GM19324 (cell line): Measurements from ENCODE around the gene SORCS2.

Experiments
- ATAC-seq: cut with Tn5 transposase; IDR thresholded peaks from one replicate; pipeline ENCODE4 v1.9.1; 2021; ENCODE audit warnings: mild to moderate bottlenecking, moderate library complexity; ENCODE audit not compliant: unreplicated experiment, low FRiP score

Gene SORCS2

DNA sequence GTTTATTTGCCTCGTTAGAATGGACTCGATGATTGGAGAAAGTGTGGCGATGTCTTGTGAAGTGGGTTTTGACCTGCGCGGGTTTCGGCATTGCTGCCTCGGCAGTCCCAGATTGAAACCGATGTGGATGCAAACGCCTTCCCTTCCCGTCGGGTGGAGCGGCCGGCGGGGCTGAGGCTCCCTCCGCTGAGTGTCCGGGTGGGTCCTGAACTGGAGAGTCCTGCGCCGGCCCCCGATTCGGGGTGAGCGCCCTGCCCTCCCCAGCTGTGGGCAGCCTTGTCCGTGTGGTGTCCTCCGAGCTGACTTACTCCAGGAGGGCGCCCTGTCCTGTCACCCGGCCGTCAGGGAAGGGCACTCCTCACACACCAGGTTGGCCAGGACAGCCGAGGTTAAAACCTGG is 317.7 kb downstream of the SORCS2 start:
- no peak for ATAC-seq

DNA sequence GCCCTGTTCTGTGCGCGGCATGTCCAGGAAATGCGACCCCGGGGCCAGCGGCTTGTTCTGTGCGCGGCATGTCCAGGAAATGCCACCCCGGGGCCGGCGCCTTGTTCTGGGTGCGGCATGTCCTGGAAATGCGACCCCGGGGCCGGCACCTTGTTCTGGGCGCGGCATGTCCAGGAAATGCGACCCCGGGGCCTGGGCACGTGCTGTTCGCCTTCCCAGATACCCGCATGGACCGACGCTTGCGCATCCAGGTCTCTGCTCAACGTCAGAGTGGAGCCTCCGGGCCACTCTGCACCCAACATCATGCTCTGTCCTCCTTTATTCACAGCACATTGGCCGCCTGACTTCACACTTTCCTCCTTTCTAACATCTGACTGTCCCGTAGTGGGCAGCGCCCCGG is 318.2 kb downstream of the SORCS2 start:
- ATAC-seq: no peak

DNA sequence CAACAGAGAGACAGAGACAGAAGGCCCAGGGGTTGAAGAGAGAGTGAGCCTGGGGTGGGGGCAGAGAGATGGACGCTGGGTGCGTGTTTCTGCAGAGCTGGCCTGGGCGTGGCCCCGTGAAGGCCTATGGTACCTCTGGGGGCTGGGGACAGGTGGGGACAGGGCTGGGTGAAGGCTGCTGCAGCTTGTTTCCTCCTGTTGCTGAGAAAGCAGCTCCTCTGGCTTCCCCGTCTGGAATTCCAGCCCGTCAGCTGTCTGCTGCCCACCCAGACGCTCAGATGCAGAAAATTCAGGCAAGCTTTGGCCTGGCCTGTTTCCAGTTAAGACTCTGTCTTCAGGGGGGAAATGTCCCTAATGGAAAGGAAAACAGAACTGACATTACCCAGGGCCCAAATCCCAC is 319.2 kb downstream of the SORCS2 start:
- no peak for ATAC-seq

DNA sequence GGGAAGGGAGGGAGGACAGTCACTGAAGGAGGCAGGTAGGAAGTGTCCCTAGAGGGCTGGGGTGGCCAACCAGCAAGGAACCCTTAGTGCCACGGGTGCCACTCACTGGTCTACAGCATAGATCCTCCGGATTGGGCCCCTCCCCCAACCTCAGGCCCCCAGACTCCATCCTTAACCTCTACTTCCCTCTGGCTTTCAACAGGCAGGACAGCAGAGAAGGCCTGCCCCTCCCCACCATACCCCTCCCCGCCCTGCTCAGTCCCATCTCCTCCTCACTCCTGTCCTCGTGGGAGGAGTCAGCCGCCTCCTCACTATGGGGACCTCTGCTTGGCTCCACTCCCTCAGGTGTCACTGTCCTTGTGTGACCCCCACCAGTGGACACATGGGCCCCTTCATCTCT is 320.1 kb downstream of the SORCS2 start:
- ATAC-seq: no peak

DNA sequence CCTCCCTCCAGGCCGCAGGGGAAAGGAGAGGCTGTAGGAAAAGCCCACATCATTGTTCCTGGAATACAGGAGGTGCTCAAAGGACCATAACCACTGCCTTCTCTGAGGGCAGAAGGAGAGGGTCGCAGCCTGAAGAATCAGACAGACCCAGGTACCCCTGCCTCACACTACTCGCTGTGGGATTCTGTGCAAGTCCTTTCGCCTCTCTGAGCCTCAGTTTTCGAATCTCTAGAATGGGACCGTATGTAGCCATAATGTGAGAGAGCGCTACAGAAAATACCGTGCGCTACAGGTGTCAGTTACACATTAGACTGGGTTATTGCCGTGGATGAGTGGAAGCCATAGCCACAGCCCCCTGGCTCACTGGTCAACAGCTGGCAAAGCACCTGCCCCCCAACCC is 320.6 kb downstream of the SORCS2 start:
- ATAC-seq: no peak

DNA sequence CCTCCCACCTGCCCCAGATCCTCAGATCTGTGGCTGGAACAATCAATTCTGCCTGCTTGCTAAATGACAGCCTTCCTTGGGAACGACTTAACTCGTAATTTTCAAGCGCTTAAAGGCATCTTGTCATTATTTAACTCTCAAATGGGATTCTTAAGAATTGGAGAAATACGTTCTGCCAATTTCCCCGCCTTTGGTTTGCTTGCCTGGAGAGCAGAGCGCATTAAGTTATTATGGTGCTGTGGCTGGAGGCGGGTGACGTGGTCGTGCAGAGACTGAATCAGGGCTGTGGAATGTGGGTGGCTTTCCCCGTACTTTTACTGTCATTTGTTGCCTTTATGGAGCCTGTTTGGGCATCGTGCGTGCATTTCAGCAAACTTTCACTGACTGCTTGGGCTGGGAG is 321.3 kb downstream of the SORCS2 start:
- ATAC-seq: no peak

DNA sequence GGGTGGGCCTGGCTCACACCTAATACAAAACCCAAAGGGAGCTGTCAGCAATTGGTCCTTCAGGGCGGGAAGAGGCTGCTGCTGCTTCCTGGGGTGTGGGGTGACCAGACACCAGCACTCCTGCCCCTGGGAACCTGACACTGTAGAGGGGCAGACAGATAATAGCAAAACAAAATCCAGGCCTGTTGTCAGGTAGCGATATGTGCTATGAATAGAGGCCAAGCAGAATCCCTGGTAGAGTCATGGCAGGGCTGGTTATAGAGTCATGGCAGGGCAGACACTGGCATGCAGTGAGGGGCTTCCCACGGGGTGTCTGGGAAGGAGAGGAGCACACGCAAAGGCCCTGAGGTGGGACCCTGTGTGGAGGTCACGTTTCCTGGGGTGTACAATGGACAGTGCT is 321.9 kb downstream of the SORCS2 start:
- ATAC-seq: no peak

DNA sequence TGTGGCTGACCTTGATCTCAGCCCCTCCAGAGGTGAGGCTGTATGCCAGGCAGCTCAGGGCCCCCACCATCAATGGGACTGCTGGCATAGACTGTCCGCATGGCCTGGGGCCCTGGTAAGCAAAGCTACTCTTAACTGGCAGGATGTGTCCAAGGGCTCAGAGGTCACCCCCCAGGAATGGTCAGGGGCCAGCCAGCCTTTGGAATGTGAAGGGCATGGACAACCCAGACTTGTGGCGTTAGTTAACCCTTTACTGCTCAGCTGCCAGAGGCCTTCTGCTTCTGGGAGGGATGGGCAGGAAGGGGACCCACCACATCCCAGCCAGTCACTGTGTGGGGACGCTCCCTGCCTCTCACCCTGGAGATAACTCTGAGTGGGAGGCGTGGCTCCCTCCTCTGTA is 322.5 kb downstream of the SORCS2 start:
- ATAC-seq: no peak

DNA sequence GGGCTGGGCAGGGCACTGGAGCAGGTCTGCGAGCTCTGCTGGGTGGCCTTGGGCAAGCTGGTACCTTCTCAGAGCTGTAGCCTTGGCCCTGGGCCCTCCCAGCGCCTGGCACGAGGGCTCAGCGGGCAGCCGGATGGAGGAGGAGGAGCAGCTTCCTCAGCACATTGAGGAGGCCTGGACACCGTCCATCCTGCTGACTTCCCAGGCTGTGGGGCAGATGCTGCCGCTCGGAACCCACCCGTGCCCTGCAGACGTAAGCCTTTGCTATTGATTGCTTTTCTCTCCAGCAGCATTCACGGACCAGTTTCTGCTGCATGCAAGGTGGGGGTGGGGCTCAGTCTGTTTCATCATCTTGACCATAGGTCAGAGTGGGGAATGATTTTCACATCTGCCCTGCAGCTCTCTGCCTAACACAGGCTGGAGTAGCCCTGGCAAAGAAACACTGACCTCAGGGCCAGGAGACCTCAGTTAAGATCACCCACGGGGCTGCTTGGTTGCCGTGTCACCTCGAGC is 323.1 kb downstream of the SORCS2 start:
- ATAC-seq: no peak

DNA sequence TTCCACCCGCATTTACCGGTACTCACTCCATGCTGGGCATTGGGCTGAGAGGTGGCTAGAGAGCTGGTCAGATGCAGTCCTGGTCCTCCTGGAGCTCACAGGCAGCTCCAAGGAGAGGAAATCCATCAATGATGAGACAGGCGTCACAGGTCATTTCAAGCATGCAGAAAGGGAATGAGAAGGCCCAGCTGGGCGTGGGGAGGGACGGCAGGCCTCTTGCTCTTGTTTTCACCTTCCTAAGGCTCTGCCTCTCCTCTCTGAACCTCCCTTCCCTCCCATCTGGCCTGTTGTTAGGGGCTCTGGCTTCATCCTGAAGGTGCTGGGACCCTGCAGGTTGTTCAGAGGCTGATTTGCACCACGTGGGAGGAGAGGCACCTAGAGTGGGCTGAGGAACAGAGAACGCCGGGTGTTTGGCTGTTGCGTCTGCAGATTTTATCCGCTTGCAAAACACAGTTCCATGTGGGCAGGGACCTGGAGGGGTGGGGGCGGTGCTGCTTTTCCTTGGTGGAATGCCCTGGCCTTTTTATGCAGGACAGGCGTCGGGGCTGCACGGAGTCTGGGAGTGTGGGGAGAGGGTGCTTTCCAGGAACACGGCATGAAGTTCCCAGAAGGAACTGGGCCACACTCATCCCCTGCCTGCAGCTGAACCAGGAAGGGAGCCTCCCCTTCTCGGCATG is 323.9 kb downstream of the SORCS2 start:
- ATAC-seq: no peak

DNA sequence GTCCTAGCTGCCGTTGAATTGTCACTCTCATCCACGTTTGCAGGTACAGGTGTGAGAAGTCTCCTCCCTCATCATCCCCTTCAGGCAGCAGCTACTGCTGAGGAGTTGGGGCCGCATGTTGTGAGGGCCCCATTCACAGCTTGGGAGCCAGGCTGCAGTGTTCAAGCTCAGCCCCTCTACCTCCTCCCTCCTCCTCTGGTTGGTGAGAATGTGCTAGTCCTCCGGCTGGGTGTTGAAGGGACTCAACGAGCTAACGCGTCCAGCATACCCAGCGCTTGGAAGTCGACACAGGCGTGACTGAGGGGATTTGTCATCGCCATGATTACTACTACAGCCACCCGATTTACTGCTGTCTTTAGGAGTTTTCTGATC is 324.4 kb downstream of the SORCS2 start:
- no peak for ATAC-seq

DNA sequence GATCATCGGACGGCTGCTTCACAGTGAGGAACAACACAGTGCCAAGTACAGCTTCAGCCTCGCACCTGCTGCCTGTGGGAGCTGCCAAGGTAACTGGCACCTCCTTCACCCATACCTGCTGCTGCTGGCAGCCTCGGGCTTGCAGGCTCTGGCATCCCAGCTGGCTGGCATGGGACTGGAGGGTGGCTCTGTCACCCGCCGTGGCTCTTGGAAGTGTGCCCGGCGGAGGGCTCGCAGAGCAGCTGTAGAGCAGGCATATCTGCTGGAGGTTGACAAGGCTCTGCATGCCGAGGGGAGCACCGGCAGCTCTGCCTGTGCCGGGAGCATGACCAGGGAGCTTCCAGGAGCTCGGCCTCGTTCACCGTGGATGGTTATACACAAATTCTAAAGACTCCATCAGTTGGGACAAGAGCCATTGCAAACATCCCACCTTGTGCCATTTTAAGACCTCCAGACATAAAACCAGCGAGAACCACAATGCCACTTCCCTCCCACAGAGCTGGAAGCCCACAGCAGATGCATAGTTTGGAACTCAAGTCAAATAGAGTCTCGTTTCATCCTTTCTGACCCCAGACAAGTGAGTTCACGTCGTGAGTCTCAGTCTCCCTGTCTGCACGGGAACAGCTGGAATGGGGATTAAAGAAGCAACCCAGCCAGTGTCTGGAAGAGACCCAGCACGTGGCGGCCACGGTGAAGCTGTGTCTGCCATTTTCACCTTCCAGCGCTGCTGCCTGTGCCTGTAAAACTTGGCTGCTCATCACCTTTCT is 326.7 kb downstream of the SORCS2 start:
- no peak for ATAC-seq

DNA sequence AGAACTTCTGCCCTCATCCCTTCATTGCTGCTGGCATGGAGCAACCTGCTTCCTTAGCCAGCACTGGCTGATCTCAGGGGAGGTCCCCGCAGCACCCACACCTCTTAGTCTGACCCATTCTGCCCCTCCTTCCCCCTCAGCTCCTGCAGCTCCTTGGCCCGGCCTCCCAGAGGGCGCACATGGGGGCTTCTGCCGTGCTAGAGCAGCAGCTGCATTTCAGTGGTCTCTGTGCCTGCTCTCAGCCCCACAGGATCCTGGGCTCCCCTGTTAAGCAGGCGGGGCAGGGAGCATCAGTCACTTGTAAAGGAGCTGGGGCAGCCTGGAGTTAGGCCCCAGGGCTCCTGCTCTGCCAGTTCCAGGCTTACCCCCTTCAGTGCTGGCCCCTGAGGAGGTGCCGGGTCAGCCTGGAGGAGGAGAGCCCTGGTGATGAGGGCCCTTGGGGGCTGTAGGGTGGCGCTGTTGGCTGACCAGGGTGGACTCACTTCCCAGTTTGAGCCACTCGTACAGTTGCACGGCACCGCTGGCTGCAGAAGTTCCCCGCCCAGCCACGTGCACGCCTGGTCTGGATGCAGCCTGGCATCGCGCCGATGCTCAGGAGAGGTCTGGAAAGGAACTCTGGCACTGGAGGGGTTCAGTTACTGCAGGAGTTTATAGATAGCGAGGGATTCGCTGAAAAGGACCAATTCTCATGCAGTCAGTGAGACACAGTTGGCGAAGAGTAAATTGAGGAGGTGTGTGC is 327.5 kb downstream of the SORCS2 start:
- no peak for ATAC-seq

DNA sequence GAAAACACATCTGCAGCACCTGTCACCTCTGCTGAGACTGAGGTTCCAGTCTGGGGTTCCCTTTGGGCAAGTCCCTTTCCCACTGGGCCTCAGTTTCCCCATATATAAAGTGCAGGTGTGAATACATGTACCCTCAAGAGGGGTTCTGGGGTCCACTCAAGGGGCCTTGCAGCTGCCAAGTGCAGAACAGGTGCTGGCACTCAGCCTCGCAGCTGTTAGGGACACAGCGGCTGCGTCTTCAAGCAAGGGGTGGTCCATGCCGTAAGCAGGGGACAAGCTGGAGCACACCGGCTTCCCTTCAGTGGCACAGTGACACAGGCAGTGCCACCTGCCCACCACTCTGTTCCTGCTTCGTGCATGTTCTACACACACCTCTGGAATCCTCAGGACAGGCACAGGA is 329.3 kb downstream of the SORCS2 start:
- ATAC-seq: no peak

DNA sequence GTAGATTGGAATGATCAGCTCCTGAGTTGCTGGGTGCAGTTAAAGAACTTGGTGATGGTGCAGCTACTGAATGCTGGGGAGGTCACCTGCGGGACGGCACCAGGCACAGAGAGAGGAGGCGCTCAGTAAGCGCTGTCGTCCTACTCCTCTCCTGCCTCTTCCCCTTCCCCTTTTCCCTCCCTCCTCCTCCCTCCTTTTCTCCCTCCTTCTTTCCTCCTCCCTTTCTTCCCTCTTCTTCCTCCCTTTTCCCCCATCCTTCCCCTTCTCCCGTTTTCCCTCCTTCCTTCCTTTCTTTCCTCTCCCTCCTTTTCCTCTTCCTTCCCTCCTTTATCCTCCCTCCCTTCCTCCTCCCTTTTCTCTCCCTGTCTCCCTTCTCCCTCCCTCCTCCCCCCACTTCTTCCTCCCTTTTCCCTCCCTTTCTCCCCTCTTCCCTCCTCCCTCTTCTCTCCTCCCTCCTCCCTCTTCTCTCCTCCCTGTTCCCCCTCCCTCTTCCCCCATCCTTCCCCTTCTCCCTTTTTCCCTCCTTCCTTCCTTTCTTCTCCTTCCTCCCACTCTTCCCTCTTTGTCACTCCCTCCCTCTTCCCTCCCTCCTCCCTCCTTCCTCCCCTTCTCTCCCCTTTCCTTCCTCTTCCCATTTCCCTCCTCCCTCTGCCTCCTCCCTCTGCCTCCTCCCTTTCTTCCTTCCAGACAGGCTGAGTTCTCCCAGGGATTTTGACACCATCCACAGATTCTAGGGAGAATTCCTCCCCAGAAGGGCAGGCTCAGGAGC is 330.3 kb downstream of the SORCS2 start:
- no peak for ATAC-seq

DNA sequence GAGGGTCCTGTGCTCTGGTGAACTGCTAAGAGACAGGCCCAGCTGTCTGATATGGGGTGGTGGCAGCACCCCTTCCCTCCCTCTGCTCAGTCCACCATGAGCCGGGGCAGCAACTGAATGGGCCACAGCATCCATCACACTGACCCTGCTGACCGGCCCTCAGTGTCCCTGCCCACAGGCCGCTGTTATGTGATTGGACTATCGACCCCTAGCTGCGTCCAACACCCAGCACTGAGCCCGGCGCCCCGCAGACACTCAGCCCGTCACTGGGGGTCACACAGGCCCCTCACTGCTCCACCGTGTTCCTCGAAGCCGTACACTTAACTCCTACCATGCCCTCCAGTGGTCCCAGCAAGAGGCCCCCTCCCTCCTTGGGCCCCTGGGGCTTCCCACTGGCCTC is 331.2 kb downstream of the SORCS2 start:
- ATAC-seq: no peak

DNA sequence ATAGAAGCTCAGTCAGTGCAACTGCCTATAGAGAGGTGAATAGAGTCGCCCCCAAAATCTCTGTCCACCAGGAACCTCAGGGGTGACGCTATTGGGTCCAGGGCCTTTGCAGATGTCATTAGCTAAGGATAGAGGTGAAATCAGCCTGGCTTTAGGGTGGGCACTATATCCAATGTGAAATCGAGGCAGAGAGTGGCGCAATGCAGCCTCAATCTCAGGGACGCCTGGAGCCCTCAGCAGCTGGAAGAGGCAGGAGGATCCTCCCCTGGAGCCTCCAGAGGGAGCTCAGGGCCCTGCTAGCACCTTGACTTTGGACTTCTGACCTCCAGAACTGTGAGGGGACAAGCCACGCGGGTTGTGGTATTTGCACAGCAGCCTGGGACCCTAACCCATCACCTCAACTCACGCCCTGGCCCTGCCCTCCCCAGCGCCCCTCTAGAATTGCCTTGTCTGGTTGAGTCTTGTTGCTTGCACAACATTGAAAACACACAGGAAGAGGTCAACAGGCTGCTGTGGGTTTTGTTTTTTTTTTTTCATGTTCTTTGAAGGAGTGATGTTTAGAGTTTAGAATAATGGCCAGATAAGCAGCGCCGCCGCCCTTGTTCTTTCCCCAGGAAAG is 331.8 kb downstream of the SORCS2 start:
- ATAC-seq: no peak

DNA sequence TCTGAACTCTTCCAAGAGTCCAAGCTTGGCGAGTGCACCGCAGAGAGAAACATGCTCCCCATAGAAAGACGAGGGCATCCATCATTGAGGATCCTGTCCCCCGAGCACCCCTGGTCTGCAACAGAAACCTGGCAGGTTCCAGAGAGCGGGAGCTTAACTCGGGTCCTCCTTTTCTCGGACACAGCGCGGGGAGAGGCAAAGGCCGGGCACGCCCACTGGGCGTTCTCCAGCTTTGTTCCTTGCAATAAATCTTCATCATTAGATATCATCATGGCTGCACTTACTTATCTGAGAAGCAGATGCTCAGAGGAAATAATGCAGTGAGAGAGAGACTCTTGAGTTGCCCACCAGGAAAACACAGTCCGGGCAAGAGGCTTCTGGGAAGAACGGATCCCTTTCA is 332.5 kb downstream of the SORCS2 start:
- no peak for ATAC-seq

DNA sequence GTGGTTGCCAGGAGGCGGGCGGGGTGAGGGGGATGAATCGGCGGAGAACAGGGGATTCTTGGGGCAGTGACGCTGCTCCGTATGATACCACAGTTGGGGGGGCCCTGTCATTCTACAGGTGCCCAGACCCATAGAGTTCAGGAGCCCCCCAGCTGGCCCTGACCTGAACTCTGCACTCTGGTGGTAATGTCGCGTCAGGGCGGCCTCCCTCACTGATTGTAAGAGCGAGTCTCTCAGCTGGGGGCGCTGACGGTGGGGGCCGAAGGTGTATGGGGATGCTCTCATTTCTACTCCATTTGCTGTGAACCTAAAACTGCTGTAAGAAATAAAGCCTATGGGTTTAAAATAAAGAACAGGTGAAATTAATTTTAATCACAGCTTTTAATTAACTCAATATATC is 334.2 kb downstream of the SORCS2 start:
- no peak for ATAC-seq

DNA sequence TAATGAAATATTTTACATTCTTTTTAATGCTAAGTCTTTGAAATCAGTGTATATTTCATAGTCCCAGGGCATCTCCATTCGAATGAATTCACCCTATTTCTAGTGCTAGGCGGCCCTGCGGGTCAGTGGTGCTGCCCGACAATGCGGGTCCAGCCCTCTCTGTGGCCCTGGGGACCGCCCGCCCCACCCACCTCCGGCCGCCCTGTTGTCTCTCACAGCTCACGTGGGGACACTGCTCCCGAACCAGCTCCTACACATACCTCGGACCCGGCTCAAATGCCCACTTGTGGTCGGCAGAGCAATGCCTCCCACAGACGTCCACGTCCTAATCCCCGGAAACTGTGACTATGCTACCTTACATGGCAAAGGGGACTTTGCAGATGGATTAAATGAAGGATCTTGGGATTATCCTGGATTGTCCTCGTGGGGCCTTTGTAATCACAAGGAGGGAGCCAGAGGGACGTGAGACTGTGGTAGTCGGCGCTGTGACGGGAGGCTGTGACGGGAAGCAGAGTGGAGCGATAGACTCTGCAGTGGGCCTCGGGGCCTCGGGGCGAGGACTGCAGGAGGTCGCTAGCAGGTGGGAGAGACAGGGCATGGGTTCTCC is 334.7 kb downstream of the SORCS2 start:
- no peak for ATAC-seq
